CD4-positive, alpha-beta T cell (primary cell): ENCODE results near the gene NPAS4. TPM values are rescaled to one million over a fixed set of nuclear protein-coding genes. Genes with fewer than 3 reads are reported as not detected.

Experiments
- ATAC-seq: fragments of 200-7000 bp; cut with Tn5 transposase; one replicate; pipeline ENCODE4 v1.10.0; 2022; ENCODE audit warnings: mild to moderate bottlenecking; ENCODE audit not compliant: poor library complexity
- CTCF ChIA-PET: fragments of 350-600 bp; sonication (Branson Sonifier 250); formaldehyde crosslinking; loops from one replicate; lab custom pipeline; 2021; ENCODE audit warnings: antibody characterized with exemption, inconsistent platforms; lab: Charles Lee
- POLR2A ChIA-PET: fragments of 350-600 bp; sonication (Branson Sonifier 250); formaldehyde crosslinking; loops from one replicate; lab custom pipeline; 2021; ENCODE audit warnings: antibody characterized with exemption, inconsistent platforms; lab: Charles Lee
- DNase-seq, 14 experiments: peaks; one replicate each; pipeline ENCODE4 v3.0.0-alpha.2; 2013 to 2020; ENCODE audit warnings: mixed read lengths in 2 of 14
- H3K27ac ChIP-seq, 2 donors: one replicate each; pipeline versions ENCODE4 v1.5.1 to v1.7.0; 2013; ENCODE audit warnings: low read length in 2 of 2, low read depth in 1 of 2, mild to moderate bottlenecking in 1 of 2
- H3K27me3 ChIP-seq, 2 experiments: 1 replicate in 1 of 2; 2 replicates in 1 of 2; pipeline versions ENCODE4 v1.6.1 to v1.7.0; 2013; ENCODE audit warnings: low read length in 2 of 2, control low read depth in 1 of 2, mild to moderate bottlenecking in 1 of 2, moderate library complexity in 1 of 2; ENCODE audit not compliant: insufficient read depth in 2 of 2, control insufficient read depth in 1 of 2
- H3K36me3 ChIP-seq: one replicate; pipeline ENCODE4 v1.6.1; 2013; ENCODE audit warnings: low read length, control low read depth; ENCODE audit not compliant: insufficient read depth
- H3K4me1 ChIP-seq: one replicate; pipeline ENCODE4 v1.6.1; 2013; ENCODE audit warnings: low read length, control low read depth; ENCODE audit not compliant: insufficient read depth
- H3K4me3 ChIP-seq: one replicate; pipeline ENCODE4 v1.5.1; 2013; ENCODE audit warnings: mild to moderate bottlenecking, low read length, moderate library complexity
- H3K9me3 ChIP-seq, 2 experiments: 1 replicate in 1 of 2; 2 replicates in 1 of 2; pipeline versions ENCODE4 v1.6.1 to v1.7.0; 2013; ENCODE audit warnings: low read length in 2 of 2, mild to moderate bottlenecking in 2 of 2, control low read depth in 1 of 2, moderate library complexity in 1 of 2; ENCODE audit not compliant: control insufficient read depth in 1 of 2, insufficient read depth in 1 of 2
- H3K27ac Mint-ChIP-seq: one replicate; pipeline ENCODE4 v1.8.0; 2020; ENCODE audit warnings: mixed read lengths
- H3K27me3 Mint-ChIP-seq: one replicate; pipeline ENCODE4 v1.8.0; 2021; ENCODE audit warnings: mixed read lengths
- H3K36me3 Mint-ChIP-seq: one replicate; pipeline ENCODE4 v1.8.0; 2021; ENCODE audit warnings: low read depth, mixed read lengths
- H3K4me1 Mint-ChIP-seq: one replicate; pipeline ENCODE4 v1.8.0; 2021; ENCODE audit warnings: low read depth, mixed read lengths
- H3K4me3 Mint-ChIP-seq: one replicate; pipeline ENCODE4 v1.8.0; 2020; ENCODE audit warnings: mild to moderate bottlenecking, mixed read lengths
- H3K9me3 Mint-ChIP-seq: one replicate; pipeline ENCODE4 v1.8.0; 2020; ENCODE audit warnings: mixed read lengths
- intact Hi-C, 2 experiments: fragments of 100-400 bp; cut with DNase I in 1 of 2; cut with micrococcal nuclease in 1 of 2; formaldehyde crosslinking; loops; one replicate each; pipeline versions ENCODE4 v1.15.1 to v1.9.0; 2023 to 2025; cut with DNase I, micrococcal nuclease
- total RNA-seq, 174 experiments: library from RNA in 2 of 174; stranded (reverse) in 2 of 174; gene quantifications; one replicate each; pipeline ENCODE4 v1.2.3 and lab custom pipeline; 2021 to 2026
- TF ChIP-seq, protein P1 (sequence below): fragments of 200-600 bp; IDR thresholded peaks from one replicate; pipeline ENCODE4 v1.8.0; 2022; ENCODE audit warnings: antibody characterized with exemption, mild to moderate bottlenecking

The NPAS4 gene
- total RNA-seq, 2 experiments from 2014 or later = not detected

DNA sequence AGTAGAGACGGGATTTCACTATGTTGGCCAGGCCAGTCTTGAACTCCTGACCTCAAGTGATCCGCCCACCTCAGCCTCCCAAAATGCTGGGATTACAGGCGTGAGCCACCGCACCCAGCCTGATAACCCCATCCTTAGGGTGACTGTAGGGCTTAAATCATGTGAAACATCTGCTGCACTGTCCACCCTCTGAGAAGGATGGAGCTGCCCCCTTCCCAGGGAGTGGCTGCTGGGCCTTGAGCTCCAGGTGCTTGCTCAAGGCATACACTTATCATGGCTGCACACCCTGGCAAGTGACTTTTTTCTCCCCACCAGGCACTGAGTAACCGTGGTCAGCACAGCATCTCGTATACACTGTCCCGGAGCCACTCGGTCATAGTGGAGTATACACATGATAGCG, 51.2 kb downstream of the NPAS4 start:
- POLR2A ChIA-PET = no interaction called here
- no peaks in the 10 kb centered on the region for H3K27me3 ChIP-seq
- Mint-ChIP-seq H3K36me3 (peaks cover 26% of the 10 kb centered on the region), H3K27ac (no peak overlapping the region), H3K4me1 (peaks cover 19% of the 10 kb centered on the region), H3K27me3 (no peaks in the 10 kb centered on the region), H3K4me3 (no peak overlapping the region), H3K9me3 (no peaks in the 10 kb centered on the region)
- H3K27ac ChIP-seq = no peak overlapping the region
- peaks cover 15% of the 10 kb centered on the region for H3K4me1 ChIP-seq
- no peaks in the 10 kb centered on the region for H3K9me3 ChIP-seq
- ATAC-seq = no peak
- no peak for DNase-seq
- TF ChIP-seq, protein P1, sequence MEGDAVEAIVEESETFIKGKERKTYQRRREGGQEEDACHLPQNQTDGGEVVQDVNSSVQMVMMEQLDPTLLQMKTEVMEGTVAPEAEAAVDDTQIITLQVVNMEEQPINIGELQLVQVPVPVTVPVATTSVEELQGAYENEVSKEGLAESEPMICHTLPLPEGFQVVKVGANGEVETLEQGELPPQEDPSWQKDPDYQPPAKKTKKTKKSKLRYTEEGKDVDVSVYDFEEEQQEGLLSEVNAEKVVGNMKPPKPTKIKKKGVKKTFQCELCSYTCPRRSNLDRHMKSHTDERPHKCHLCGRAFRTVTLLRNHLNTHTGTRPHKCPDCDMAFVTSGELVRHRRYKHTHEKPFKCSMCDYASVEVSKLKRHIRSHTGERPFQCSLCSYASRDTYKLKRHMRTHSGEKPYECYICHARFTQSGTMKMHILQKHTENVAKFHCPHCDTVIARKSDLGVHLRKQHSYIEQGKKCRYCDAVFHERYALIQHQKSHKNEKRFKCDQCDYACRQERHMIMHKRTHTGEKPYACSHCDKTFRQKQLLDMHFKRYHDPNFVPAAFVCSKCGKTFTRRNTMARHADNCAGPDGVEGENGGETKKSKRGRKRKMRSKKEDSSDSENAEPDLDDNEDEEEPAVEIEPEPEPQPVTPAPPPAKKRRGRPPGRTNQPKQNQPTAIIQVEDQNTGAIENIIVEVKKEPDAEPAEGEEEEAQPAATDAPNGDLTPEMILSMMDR = no peak
- intact Hi-C loops = loop anchor here in 1 of 2 experiments (5.0 kb wide), 1 partner anchor 120 kb away; the partner anchor contains the start of genes CCDC87 and CCS
- CTCF ChIA-PET = interaction anchor here (0.7 kb wide), 1 partner anchor 33 kb away, joined by 3 read pairs; the partner anchor contains the start of gene MRPL11
- peaks cover 30% of the 10 kb centered on the region for H3K36me3 ChIP-seq
- H3K4me3 ChIP-seq = no peak overlapping the region

DNA sequence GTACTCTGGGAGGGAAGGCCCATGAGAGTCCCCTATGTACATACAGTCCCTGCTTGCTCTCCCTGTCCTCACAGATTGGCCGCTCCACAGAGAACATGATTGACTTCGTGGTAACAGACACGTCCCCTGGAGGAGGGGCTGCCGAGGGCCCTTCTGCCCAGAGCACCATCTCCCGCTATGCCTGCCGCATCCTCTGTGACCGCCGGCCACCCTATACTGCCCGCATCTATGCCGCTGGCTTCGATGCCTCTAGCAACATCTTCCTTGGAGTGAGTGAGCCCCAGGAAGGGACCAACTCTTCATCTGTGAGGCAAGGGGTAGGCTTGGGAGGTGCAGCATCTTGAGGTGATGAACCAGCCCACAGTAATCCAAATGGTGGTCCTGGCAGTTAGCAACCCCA, 52.3 kb downstream of the NPAS4 start:
- ChIA-PET CTCF (no interaction called here), POLR2A (no interaction called here)
- no peaks in the 10 kb centered on the region for H3K9me3 Mint-ChIP-seq
- H3K27ac Mint-ChIP-seq = no peak overlapping the region
- intact Hi-C loops = loop anchor here in 1 of 2 experiments (5.0 kb wide), 1 partner anchor 119 kb away; the partner anchor contains the start of genes CCDC87 and CCS
- peaks cover 14% of the 10 kb centered on the region for H3K4me1 Mint-ChIP-seq
- Histone ChIP-seq H3K36me3 (peaks cover 30% of the 10 kb centered on the region), H3K9me3 (no peaks in the 10 kb centered on the region), H3K4me3 (no peak overlapping the region), H3K27ac (no peak overlapping the region), H3K27me3 (no peaks in the 10 kb centered on the region), H3K4me1 (peaks cover 5% of the 10 kb centered on the region)
- TF ChIP-seq, protein P1 = no peak
- peaks cover 26% of the 10 kb centered on the region for H3K36me3 Mint-ChIP-seq
- no peak overlapping the region for H3K4me3 Mint-ChIP-seq
- ATAC-seq (no peak), DNase-seq (no peak)
- no peaks in the 10 kb centered on the region for H3K27me3 Mint-ChIP-seq

DNA sequence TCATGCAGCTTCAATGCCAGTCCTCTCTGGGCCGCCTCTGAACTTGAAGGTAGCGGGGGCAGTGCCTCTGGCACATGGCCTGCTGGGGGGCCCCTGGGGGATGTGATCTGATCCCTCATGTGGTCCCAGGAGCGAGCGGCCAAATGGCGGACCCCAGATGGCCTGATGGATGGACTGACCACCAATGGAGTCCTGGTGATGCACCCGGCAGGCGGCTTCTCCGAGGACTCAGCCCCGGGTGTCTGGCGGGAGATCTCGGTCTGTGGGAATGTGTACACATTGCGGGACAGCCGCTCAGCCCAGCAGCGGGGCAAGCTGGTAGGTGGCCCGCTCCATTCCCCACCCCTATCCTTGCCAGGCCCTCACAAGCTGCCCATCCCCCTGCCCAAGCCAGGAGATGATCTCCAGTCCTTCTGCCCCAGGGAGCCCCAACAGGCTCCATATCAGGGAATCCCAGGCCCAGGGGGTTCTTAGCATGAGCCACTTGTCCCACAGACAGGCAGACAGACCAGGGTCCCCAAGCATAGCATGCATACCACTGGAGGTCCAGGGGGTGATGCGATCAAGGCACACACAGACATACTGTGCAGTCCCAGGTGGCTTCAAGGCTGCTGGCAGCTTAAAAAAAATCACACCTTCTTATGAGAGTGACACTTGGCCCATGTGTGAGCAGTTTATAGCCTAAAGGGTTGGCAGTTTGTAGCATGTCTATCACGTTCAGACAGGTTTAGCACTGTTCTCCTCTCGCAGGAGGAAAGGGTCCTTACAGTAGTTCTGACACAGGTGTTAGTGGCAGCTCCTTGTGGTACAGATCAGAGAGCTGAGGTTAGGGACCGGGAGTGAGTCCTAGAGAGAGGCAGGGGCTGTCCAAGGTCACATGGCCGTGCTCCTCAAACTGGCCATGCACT, 53.0 kb downstream of the NPAS4 start:
- no peak for DNase-seq
- H3K27me3 ChIP-seq = no peaks in the 10 kb centered on the region
- no peak overlapping the region for H3K4me3 ChIP-seq
- no peak overlapping the region for H3K27ac ChIP-seq
- TF ChIP-seq, protein P1 = no peak
- Mint-ChIP-seq H3K27ac (no peak overlapping the region), H3K9me3 (no peaks in the 10 kb centered on the region), H3K36me3 (peaks cover 26% of the 10 kb centered on the region), H3K27me3 (no peaks in the 10 kb centered on the region), H3K4me1 (peaks cover 13% of the 10 kb centered on the region), H3K4me3 (no peak overlapping the region)
- POLR2A ChIA-PET = no interaction called here
- no peak for ATAC-seq
- no peaks in the 10 kb centered on the region for H3K9me3 ChIP-seq
- intact Hi-C loops = loop anchor here in 1 of 2 experiments (5.0 kb wide), 1 partner anchor 118 kb away; the partner anchor contains the start of genes CCDC87 and CCS
- peaks cover 27% of the 10 kb centered on the region for H3K36me3 ChIP-seq
- H3K4me1 ChIP-seq = peaks cover 2% of the 10 kb centered on the region
- CTCF ChIA-PET = no interaction called here
